ENCODE measurements around the gene CDKN2AIP. TPM values are rescaled to one million over a fixed set of nuclear protein-coding genes. Genes with fewer than 3 reads are reported as not detected.

CDKN2AIP gene
- total and polyA plus RNA-seq, 2 donors (not counting 1 experiment from before 2014, with no cell fraction given), result 13.6 to 36.0 TPM

- 89% methylated on average over 1 of the region's 3 CpGs for WGBS (ENCODE audit: insufficient coverage)
Observed at GRCh38 chr4:183495184-183495583, 50.7 kb downstream of the CDKN2AIP start.

More at GRCh38 chr4:183495184-183495583, 50.7 kb downstream of the CDKN2AIP start:
- Histone ChIP-seq H3K79me2 (ENCODE audit: control insufficient read depth, insufficient read depth, low read length) (no peaks in the 10 kb centered on the region), H4K20me1 (ENCODE audit: control insufficient read depth, insufficient read depth, low read length, poor library complexity, severe bottlenecking) (no peaks in the 10 kb centered on the region), H3K4me3 (ENCODE audit: control extremely low read depth in 1 of 5, extremely low read depth in 1 of 5, insufficient read depth in 1 of 5, low read depth in 2 of 5, low read length in 4 of 5) (no peak overlapping the region), H2AFZ (ENCODE audit: insufficient read depth, low read depth, low read length, poor library complexity, severe bottlenecking) (no peak overlapping the region), H3K27me3 (replicated peaks in 1 of 4; ENCODE audit: control extremely low read depth in 1 of 4, control insufficient read depth in 3 of 4, insufficient read depth in 4 of 4, low read length in 3 of 4) (no peaks in the 10 kb centered on the region), H3K4me2 (replicated peaks; ENCODE audit: low read depth, low read length, poor library complexity, severe bottlenecking) (no peak overlapping the region), H3K36me3 (replicated peaks in 1 of 2; ENCODE audit: control extremely low read depth in 1 of 2, control insufficient read depth in 1 of 2, extremely low read depth in 1 of 2, insufficient read depth in 2 of 2, low read length in 1 of 2) (no peaks in the 10 kb centered on the region), H3K9me3 (ENCODE audit: control extremely low read depth in 1 of 3, control insufficient read depth in 2 of 3, insufficient read depth in 1 of 3, low read length in 2 of 3) (peaks cover 0 to 8% (median 0%) of the 10 kb centered on the region in 3 donors), H3K27ac (ENCODE audit: low read length in 2 of 2) (no peak overlapping the region), H3K4me1 (ENCODE audit: control insufficient read depth in 2 of 2, insufficient read depth in 2 of 2, low read length in 2 of 2) (no peaks in the 10 kb centered on the region), H3K9ac (ENCODE audit: low read length) (no peak overlapping the region)
- ChIA-PET POLR2A (no interaction called here), CTCF (no interaction called here)
- H3K9me3 Mint-ChIP-seq (ENCODE audit: insufficient read depth), result peaks cover 7% of the 10 kb centered on the region
- no peak overlapping the region for H3K27ac Mint-ChIP-seq
- H3K4me3 Mint-ChIP-seq, result no peak overlapping the region
- TF ChIP-seq CTCF (IDR thresholded peaks at IDR 0.05) (no peak), EZH2 (IDR thresholded peaks at IDR 0.05; ENCODE audit: borderline replicate concordance, insufficient read depth, low read depth, low read length, poor library complexity, severe bottlenecking) (no peak)
- ATAC-seq (ENCODE audit: low read depth), result no peak
- no peaks in the 10 kb centered on the region for H3K27me3 Mint-ChIP-seq
- intact Hi-C loops (cut with micrococcal nuclease), result no loop called here
- H3K4me1 Mint-ChIP-seq, result peaks cover 2% of the 10 kb centered on the region
- DNase-seq, result no peak

Other genes starting within 250 kb of the CDKN2AIP start
- not detected in 2 replicates for gene CLDN22, start 124.4 kb upstream of the CDKN2AIP start, total RNA-seq
- not detected in 2 replicates for gene CLDN22, start 124.4 kb upstream of the CDKN2AIP start, polyA plus RNA-seq
- not detected in 2 replicates for gene CLDN24, start 122.2 kb upstream of the CDKN2AIP start, total RNA-seq
- gene CLDN24, start 122.2 kb upstream of the CDKN2AIP start, polyA plus RNA-seq, result not detected in 2 replicates
- gene ING2, start 60.4 kb downstream of the CDKN2AIP start, total RNA-seq, result 8.3 and 10.0 TPM in 2 replicates
- 7.8 and 10.2 TPM in 2 replicates for gene ING2, start 60.4 kb downstream of the CDKN2AIP start, polyA plus RNA-seq
- 15.7 and 16.3 TPM in 2 replicates for gene RWDD4, start 214.5 kb downstream of the CDKN2AIP start, total RNA-seq
- gene RWDD4, start 214.5 kb downstream of the CDKN2AIP start, polyA plus RNA-seq, result 3.0 and 4.0 TPM in 2 replicates
- gene TRAPPC11, start 214.7 kb downstream of the CDKN2AIP start, total RNA-seq, result 53.8 and 56.6 TPM in 2 replicates
- gene TRAPPC11, start 214.7 kb downstream of the CDKN2AIP start, polyA plus RNA-seq, result 23.5 and 26.6 TPM in 2 replicates